ENCODE results near the gene SLC4A1AP. TPM values are rescaled to one million over a fixed set of nuclear protein-coding genes. Genes with fewer than 3 reads are reported as not detected.
A peak's percentile ranks its signal among the peaks of the same experiment; 100 is the strongest.

Gene SLC4A1AP
- total RNA-seq, 1 experiment from 2014 or later: 33.8 TPM

GRCh38 chr2:27735263-27735904, 71.7 kb downstream of the SLC4A1AP start:
- H3K36me3 Mint-ChIP-seq (ENCODE audit: insufficient read depth, unreplicated experiment): no peaks in the 10 kb centered on the region
- POLR2A ChIA-PET: interaction anchor here (0.6 kb wide), 1 partner anchor 18 kb away, joined by 5 read pairs; no protein-coding TSS in a partner anchor
- no peaks in the 10 kb centered on the region for H3K9me3 Mint-ChIP-seq (ENCODE audit: unreplicated experiment)
- Histone ChIP-seq H3K9me3 (peaks cover under 1% of the 10 kb centered on the region; the same call in 1 of the 2 replicates), H3K27me3 (replicated peaks; ENCODE audit: control insufficient read depth, insufficient read depth, low read length) (no peaks in the 10 kb centered on the region), H3K4me1 (peaks cover 27% of the 10 kb centered on the region), H3K4me3 (ENCODE audit: low read depth, low read length) (no peak overlapping the region), H3K36me3 (ENCODE audit: control insufficient read depth, insufficient read depth, low read length) (no peaks in the 10 kb centered on the region)
- H3K4me1 Mint-ChIP-seq (ENCODE audit: low read depth, unreplicated experiment): peaks cover 27% of the 10 kb centered on the region
- H3K4me3 Mint-ChIP-seq (ENCODE audit: unreplicated experiment): no peak overlapping the region
- CTCF ChIA-PET: interaction anchor here (1.4 to 1.6 kb wide), 2 partner anchors 12 to 32 kb away, joined by 3 to 8 read pairs; no protein-coding TSS in a partner anchor
- no TSS peak for BruUV-seq (replicated peaks)
- no peak for DNase-seq
- intact Hi-C loops (cut with micrococcal nuclease; ENCODE audit: unreplicated experiment): no loop called here
- no peak overlapping the region for H3K27ac Mint-ChIP-seq (ENCODE audit: unreplicated experiment)
- no peak for TF ChIP-seq CTCF (IDR thresholded peaks at IDR 0.05; ENCODE audit: insufficient read depth in 1 of 2, low read depth in 1 of 2, low read length in 1 of 2, severe bottlenecking in 1 of 2, unreplicated experiment in 1 of 2)
- H3K27me3 Mint-ChIP-seq (ENCODE audit: insufficient read depth, unreplicated experiment): no peaks in the 10 kb centered on the region

GRCh38 chr2:27736031-27736889, 72.6 kb downstream of the SLC4A1AP start:
- no peak overlapping the region for H3K4me3 Mint-ChIP-seq (ENCODE audit: unreplicated experiment)
- H3K36me3 ChIP-seq (ENCODE audit: control insufficient read depth, insufficient read depth, low read length): no peaks in the 10 kb centered on the region
- no TSS peak for BruUV-seq (replicated peaks)
- H3K9me3 ChIP-seq: peaks cover 5% of the 10 kb centered on the region; the same call in 1 of the 2 replicates
- H3K36me3 Mint-ChIP-seq (ENCODE audit: insufficient read depth, unreplicated experiment): no peaks in the 10 kb centered on the region
- peak overlapping the region; percentile 51 for H3K27ac Mint-ChIP-seq (ENCODE audit: unreplicated experiment)
- TF ChIP-seq CTCF (IDR thresholded peaks at IDR 0.05; ENCODE audit: insufficient read depth in 1 of 2, low read depth in 1 of 2, low read length in 1 of 2, severe bottlenecking in 1 of 2, unreplicated experiment in 1 of 2): no peak
- intact Hi-C loops (cut with micrococcal nuclease; ENCODE audit: unreplicated experiment): no loop called here
- no peak for DNase-seq
- no peaks in the 10 kb centered on the region for H3K27me3 ChIP-seq (replicated peaks; ENCODE audit: control insufficient read depth, insufficient read depth, low read length)
- no peak overlapping the region for H3K4me3 ChIP-seq (ENCODE audit: low read depth, low read length)
- peaks cover 27% of the 10 kb centered on the region for H3K4me1 ChIP-seq
- no peaks in the 10 kb centered on the region for H3K27me3 Mint-ChIP-seq (ENCODE audit: insufficient read depth, unreplicated experiment)
- no peaks in the 10 kb centered on the region for H3K9me3 Mint-ChIP-seq (ENCODE audit: unreplicated experiment)
- CTCF ChIA-PET: interaction anchor here (0.6 to 1.6 kb wide), 5 partner anchors 11 to 707 kb away, joined by 3 to 12 read pairs (median 6); no protein-coding TSS in a partner anchor
- H3K4me1 Mint-ChIP-seq (ENCODE audit: low read depth, unreplicated experiment): peaks cover 27% of the 10 kb centered on the region
- POLR2A ChIA-PET: interaction anchor here (0.6 to 1.7 kb wide), 2 partner anchors 13 to 16 kb away, joined by 4 to 6 read pairs; no protein-coding TSS in a partner anchor

GRCh38 chr2:27736890-27737204, 73.2 kb downstream of the SLC4A1AP start:
- peaks cover 27% of the 10 kb centered on the region for H3K4me1 ChIP-seq
- ChIA-PET POLR2A (interaction anchor here (0.6 to 1.7 kb wide), 2 partner anchors 14 to 16 kb away, joined by 4 to 6 read pairs; no protein-coding TSS in a partner anchor), CTCF (interaction anchor here (0.6 to 1.6 kb wide), 2 partner anchors 13 to 225 kb away, joined by 6 to 8 read pairs; no protein-coding TSS in a partner anchor)
- BruUV-seq (replicated peaks): no TSS peak
- H3K36me3 Mint-ChIP-seq (ENCODE audit: insufficient read depth, unreplicated experiment): no peaks in the 10 kb centered on the region
- no peak overlapping the region for H3K4me3 Mint-ChIP-seq (ENCODE audit: unreplicated experiment)
- H3K4me3 ChIP-seq (ENCODE audit: low read depth, low read length): no peak overlapping the region
- H3K27me3 ChIP-seq (replicated peaks; ENCODE audit: control insufficient read depth, insufficient read depth, low read length): no peaks in the 10 kb centered on the region; the same call in 1 of the 2 replicates
- intact Hi-C loops (cut with micrococcal nuclease; ENCODE audit: unreplicated experiment): no loop called here
- peaks cover 27% of the 10 kb centered on the region for H3K4me1 Mint-ChIP-seq (ENCODE audit: low read depth, unreplicated experiment)
- DNase-seq: no peak
- no peaks in the 10 kb centered on the region for H3K27me3 Mint-ChIP-seq (ENCODE audit: insufficient read depth, unreplicated experiment)
- no peaks in the 10 kb centered on the region for H3K36me3 ChIP-seq (ENCODE audit: control insufficient read depth, insufficient read depth, low read length)
- peak overlapping the region; percentile 90 for H3K27ac Mint-ChIP-seq (ENCODE audit: unreplicated experiment)
- no peaks in the 10 kb centered on the region for H3K9me3 Mint-ChIP-seq (ENCODE audit: unreplicated experiment)
- TF ChIP-seq CTCF (IDR thresholded peaks at IDR 0.05; ENCODE audit: insufficient read depth in 1 of 2, low read depth in 1 of 2, low read length in 1 of 2, severe bottlenecking in 1 of 2, unreplicated experiment in 1 of 2): no peak
- H3K9me3 ChIP-seq: peaks cover 5% of the 10 kb centered on the region; the same call in 1 of the 2 replicates

Measured in Caco-2 (cell line).